Activated CD8-positive, alpha-beta memory T cell treated with anti-CD3 and anti-CD28 coated beads for 24 hours (primary cell): ENCODE data around the gene PTGDR2.
A peak's percentile ranks its signal among the peaks of the same experiment; 100 is the strongest.

Experiments used
- DNase-seq: peaks from one replicate; pipeline ENCODE4 v3.0.0-alpha.2; 2020

PTGDR2 gene

DNA sequence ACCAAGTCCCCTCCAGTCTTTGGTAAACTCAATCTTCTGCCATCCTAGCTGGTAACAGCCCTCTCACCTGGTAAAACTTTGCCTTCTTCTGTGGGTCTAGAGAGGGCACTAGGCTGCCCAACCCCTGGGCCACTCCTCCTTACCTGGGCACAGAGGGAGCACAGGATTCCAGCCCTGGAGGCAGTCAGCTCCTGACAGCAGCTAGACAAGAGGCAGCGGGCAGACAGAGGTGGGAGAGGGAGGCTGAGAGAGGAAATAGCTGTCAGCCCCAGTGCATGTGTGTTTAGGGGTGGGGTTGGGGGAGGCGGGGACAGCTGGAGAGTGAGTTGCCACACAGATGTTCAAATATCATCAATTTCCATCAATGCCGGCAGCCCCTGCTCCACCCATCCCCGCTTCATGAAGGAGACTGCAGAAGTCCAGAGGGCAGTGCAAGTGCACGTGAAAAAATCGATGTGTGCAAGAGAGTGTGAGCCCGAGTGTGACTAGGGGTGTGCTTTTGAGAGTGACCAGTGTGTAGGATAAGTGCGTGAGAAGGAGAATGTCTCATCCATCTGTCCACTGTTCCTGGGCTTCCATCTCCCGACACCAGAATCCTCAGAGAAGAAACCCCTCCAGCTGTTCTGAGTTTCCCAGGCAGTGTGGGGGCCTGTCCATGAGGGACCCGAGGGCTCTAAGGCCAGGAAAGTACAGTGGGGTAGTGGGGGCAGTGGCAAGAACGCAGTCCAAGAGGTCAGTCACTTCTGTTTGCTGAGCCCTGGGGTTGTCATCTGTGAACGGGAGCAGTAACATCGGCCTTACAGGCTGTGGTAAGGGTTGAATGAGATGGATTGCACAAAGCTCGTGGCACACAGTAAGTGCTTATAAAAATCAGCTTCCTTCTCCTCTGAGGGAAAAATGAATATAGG, at the start of gene PTGDR2:
TSS of gene PTGDR2 (minus strand) at position 225 of the 908 bp plus-strand sequence. CDS start 2,228 bp downstream, outside the sequence.
- no peak for DNase-seq

DNA sequence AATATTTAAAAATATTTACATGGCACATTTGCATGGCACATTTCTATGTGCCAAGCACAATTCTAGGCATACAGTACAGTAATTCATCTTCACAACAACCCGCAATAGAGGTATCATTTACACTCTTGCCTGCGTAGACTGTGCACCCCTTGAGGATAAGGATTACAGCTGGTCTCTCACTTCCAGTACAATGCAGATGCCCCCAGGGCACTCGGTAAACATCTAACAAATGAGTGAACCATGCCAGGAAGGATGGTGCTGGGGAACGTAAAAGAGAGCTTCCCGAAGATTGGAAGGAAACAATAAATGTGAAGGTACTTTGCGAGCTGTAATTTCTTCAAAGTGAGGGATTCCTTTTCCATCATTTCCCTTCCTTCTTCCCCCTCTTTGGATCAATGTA, 49.3 kb upstream of the PTGDR2 start:
- peak; percentile 47 for DNase-seq

DNA sequence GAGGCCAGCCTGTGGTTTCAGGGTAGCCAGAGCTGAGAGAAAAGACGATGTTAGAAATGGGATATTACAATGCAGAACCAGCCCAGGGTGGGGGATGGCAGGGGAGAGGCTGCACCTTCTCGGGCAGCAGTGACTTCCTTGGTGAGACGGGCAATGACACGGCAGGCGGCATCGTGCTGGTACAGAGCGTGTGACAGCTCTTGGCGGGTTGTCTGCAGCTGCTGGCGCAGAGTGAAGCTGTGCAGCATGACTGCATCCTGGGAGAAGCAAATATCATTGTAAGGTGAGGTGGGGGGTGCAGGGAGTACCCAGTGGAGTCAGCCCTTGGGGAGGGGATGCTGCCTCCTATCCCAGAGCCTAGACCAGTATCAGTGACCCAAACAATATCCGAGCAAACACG, 46.9 kb upstream of the PTGDR2 start:
- DNase-seq: no peak

DNA sequence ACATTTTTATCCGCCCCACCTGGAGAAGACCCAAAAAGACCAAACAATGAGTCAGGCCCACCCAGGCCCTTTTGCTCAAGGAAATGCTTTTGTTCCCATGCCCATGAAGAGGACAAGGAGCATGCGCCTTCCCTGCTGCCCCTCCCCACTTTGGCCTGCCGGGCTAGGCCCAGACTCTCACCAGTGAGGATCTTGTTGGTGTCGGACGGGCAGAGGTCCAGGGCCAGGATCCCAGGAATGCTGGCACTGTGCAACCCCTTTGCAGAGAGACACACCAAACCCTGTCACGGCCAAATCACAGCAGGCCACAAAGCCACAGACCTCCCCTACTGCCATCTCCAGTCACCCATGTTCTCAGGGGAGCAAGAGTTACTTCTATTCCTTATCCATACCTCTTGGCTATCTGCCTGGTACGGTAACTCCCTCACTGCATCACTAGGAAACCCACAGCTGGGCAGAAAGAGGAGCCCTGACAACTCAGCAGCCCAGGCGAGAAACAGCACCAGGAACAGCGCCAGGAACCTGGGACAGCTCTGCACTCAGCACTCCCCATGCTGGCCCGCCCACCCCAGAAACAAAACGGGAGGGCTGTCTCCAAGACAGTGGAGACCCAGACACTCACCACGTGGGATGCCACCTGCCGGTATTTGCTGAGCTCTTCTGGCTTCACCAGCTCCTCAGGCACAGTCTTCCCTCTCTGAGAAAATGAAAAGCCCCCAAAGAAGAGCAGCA, 45.1 kb upstream of the PTGDR2 start:
- DNase-seq: no peak

DNA sequence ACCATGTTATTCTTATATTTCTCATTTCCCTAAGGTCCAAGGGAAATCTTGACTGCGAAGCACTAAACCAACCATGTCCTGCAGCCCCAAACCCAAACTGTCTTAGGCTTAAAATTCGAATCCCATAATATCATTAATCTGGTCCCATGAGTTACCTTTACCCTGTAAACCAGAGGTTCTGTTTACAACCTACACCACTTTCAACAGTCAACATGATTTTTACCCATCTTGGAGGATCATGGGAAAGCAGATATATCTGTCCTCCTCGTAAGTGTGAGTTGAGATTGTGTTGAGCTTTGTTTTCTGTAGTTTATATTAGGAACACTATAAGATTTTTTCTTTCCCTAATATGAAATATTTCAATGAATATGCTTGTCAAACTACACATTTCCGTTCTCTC, 44.2 kb upstream of the PTGDR2 start:
- no peak for DNase-seq

DNA sequence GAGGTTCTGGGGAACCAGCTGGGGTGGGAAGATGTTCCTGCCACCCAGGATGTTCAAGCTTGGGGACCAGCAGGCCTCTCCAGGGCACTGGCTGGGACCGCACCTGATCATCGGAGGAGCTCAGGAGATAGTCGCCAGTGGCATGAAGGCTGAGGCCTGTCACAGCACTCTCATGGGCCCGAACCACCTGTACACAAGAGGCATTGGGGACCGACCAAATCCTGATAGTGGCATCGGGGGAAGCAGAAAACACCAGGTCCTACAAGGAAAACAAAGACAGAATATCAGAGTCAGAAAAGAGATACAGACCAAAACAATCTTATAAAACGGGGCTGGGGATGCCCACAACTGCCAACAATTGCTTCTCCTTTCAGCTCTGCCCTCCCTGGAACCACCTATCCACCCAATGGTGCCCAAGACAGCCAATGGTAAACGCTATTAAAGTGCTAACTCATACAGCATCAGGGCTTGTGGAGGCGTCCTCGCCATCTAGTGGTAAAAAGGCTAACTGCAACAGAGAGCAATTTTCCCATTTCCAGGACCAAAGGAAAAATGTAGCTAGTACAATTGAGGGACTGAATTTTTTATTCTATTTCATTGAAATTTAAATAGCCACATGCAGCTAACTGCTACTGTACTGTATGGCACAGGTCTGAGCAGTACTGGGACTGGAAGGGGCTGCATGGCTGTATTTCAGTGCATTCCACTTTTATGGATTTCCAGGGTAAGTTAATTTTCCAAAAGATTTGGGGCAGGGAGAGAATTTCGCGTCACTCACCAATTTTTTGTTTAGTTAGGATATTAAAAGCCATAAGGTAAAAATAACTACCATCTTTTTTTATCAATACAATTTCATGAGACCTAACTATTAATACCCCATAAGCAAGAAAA, 43.5 kb upstream of the PTGDR2 start:
- no peak for DNase-seq

DNA sequence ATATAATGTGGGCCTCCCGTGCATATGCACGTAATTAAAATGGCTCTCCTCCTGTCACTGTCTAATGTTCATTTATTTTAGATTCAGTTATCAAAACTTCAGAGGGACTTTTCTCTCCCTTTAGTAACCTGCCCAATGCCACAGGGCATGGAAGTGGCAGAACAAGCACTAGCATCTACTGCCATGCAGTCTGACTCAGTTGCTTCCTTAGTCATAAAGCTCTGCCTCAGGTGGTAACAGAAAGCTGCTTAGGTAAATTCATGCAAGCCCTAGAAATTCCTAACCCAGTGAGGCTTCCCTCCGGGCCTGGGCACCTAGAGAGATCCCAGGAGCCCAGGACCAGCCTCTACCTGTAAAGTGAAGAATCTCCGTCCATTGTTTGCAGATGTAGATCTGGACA, 41.7 kb upstream of the PTGDR2 start:
- DNase-seq: no peak

DNA sequence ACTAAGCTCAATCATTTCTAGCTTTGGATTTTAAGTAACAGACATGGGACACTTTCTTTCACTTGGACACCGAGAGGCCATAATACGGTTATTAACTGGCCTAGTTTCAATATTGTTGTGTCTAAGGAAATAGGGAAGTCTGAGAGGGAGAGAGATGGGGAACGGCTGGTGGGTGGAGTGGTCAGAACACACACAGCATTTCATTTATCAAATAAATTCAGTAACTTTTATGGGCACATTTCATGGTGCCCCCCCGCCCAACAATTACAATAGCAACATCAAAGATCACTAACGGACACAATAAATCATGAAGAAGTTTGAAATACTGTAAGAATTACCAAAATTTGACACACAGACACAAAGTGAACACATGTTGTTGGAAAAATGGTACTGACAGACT, 39.9 kb upstream of the PTGDR2 start:
- DNase-seq: no peak

DNA sequence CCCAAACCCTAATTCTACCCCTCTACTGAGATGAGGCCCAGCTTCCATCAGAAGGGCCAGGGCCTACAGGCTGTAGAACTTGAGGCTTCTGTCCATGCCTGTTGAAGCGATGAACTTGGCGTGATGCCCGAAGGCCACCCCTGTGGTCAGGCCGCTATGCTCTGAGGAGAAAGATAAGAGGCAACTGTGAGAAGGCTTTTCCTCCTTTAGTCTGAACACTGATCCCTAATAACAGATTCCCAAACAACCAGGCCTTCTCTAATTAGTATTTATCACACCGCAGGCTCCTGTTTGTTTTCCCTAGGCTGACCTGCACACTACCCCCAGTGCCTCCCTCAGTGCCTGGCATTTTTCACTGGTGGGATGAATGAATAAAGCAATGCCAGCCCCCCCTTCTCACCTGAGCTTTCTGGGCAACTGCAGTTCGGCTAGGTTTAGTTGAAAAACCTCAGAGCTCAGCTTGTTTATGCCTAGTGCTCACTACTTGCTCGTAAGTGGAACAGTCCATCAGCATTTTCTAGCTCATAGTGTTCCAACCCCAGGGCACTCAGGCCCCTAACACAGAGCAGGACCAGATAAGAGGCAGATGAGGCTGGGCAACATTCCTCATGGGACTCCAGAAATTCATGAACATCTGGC, 35.5 kb upstream of the PTGDR2 start:
- no peak for DNase-seq

DNA sequence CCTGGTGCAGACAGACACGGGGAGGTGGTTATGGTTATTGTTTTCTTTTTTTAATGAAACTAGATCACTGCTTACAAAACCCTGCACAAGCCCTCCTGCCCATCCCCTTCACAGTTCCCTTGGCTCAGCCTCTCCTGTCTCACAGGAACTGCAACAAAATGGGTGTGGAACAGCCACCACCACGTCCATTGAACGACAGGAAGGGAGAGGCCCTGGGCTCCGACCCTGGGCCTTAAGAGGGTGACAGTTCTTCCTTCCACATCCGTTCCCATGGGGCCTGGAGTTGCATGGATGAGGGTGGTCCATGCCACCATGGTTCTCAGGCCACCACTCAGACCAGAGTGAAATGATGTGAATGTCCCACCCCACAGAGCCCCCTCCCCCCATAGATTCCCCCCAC, 34.9 kb upstream of the PTGDR2 start:
- DNase-seq: no peak

DNA sequence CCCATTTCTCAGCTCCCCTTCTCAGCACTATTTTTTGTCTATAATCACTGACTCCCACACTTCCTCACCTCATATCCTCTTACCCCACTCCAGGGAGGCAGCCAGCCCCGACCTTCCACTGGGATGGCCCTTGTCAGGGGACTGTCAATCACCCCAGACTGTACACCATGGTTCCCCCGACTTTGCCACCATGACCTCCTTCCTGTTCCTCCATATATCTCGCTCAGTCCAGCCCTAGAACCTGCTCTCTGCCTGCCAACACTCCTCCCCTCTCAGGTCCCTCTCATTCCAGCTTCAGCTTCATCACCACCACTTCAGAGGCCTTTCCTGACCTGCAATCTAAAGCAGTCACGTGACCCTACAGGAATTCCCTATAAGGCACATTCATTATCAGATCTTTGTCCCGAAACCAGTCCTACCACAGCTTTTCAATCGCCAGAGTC, 34.1 kb upstream of the PTGDR2 start:
- DNase-seq: no peak

DNA sequence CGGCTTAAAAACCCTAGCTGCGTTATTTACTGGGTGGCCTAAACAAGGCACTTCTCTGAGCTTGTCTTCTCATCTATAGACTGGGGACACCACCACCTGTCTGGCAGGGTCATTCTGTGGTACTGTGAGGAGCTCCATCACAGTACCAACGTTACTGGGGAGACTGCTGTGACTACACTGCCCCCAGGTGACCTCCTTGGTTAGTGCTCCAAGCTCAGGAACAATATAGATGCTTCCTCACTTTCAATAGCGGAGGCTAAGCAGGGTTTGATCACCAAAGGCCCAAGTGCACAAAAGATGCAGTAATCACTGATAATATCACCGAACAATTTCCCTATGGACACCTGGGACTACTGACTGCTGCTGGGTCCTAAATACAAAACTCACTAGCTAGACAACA, 31.8 kb upstream of the PTGDR2 start:
- no peak for DNase-seq

DNA sequence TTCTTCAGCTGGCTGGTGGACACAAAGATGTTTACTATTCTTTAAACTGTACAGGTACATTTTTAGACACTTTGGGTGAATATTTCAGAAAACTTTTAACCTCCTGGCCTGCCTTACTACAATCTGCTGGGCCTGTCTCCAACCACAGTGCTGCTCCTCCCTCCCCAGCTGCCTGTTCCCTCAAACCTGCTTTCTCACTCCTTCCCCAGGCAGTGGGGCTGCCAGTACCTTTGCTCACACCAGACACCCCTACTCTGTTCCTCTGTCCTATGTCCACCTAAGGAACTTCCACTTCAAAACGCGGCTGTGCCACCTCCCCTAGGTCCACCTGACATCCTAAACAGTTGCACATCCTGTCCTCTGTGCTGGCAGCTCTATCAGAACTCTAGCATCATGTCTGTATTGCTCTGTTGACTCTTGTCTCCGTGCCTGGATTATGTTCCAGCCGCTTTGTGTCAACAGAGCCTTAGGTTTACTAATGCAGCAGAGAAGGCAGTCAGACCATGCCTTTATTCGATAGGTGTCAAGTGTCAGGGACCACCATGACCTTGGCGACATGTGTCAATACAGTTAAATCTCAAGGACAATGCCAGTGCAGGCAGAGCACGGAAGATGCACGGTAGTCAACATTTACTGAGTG, 25.0 kb upstream of the PTGDR2 start:
- no peak for DNase-seq

DNA sequence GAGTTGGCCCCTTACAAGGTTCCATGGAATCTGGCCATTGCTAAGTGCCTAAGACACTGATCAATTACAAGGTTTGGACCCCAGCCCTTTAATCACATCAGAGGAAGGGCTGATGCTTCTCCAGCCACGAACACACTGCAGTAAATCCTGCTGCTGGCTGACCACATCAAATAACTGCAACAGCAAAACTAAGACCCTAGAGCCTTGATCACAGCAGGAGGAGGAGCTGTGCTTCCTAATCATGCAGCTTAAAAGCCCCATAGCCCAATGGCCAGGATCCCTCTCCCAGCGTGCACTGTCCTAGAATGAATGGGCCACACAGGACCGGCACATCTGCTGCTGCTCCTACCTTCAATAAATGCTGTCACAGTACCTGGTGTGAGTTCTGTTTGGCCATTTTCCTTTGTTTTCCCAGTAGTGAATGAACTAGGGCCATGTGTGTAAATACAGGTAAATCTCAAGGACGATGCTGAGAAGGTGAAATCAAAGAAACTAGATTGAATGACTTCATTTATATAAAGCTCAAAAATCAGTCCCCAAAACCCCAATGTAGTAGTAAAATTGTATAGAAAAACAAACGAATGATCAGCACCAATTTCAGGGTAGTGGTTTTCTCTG, 24.3 kb upstream of the PTGDR2 start:
- no peak for DNase-seq

DNA sequence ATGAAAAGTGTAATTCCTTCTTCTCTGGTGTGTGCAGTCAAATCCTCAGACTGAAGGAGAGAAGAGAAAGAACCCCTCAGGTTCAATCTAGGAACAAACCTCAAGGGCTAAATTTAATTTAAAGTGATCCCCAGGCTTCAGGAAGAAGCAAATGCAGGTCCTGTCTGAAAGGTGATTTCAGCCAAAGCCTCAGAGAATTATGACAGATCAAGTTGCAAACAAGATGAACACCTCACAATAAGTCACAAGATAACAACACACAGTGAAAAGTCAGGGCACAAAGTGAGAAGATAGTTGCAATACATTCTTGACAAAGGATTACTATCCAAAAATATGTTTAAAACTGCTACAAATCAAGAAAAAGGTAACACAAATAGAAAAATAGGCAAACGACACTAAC, 23.4 kb upstream of the PTGDR2 start:
- DNase-seq: no peak

DNA sequence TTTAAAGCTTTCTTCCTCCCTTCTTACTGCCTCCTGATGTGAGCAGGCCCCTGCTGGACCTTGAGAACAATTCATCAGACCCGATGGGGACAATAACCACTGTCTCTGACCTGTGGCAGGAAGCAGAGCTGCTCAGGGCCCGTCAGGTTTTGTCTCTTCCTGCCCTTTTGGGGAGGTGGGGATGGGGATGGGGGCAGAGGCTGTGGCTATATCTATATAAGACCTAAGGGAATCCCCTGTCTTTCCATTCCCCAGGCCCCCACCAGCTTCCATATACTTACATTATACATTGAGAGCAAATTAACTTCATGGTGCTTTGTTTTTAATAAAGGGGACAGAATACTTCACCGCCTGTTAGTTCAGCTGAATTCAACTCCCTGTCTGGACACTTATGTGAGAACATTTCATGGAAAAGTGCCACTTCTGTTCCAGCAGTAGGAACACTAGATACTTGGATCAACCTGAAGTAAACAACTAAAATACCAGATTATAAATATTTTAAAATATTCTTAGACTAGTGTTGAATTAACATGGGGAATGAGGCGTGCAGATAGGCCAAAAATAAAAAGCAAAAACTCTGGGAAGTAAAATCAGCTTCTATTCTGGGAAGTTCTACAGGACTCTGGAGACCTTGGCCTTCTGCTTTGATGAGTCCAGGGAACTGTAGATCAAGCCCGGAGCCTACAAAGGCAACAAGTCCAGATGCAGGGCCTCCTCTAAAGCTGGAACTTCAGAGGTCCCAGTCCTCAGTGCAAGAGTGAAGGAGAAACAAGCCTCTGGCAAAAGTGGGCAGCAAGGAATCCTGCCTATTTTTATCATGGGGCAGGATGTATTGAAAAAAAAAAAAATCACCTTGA, 22.7 kb upstream of the PTGDR2 start:
- no peak for DNase-seq

DNA sequence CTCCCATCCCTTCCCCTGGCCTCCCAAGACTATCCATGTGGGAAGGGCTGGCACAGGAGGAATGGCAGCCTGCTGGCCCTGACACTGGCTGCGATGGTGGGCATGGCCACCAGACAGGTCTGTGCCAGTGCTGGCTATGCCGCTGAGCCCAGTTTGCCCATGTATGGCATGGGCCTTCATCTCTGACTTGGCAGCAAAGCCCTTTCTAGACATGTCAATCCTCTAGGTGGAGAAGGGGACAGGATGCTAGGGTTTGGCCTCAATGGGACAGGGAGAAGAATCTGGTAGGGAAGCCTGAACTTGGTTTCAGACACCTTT, 20.4 kb upstream of the PTGDR2 start:
- DNase-seq: no peak

DNA sequence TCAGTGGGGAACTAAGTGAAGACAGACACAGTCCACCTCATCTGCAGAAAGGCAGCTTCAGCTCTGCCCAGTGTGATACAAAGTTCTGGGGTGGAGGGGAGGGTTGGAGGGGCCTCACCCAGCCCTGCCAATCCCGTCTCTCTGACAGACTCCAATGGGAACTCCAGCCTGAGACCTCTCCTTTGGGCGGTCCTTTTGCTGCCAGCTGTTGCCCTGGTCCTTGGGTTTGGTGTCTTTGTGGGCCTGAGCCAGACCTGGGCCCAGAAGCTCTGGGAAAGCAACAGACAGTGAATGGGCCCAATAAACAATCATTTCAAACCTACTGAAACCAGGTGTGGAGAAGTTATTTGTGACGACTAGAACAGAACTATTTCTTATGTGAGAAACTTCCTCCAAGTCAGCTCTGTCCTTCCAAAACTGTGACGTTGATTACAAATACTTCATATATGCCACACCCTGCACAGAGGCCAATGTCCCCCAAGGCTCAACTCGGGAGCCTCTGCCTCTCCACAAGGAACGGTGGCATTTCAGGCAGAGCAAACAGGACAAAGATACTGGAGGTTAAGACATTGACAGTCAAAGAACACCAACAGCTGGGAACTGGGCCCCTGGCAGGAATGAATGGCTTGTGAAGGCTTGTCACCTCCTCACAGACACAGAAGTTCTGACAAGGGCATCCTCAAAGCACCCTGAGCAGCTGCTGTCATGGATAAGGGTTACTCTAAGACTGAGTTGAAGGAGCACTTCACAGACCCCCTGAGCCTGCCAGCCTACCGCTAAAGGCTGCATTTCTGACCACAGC, 19.8 kb upstream of the PTGDR2 start:
- DNase-seq: no peak

DNA sequence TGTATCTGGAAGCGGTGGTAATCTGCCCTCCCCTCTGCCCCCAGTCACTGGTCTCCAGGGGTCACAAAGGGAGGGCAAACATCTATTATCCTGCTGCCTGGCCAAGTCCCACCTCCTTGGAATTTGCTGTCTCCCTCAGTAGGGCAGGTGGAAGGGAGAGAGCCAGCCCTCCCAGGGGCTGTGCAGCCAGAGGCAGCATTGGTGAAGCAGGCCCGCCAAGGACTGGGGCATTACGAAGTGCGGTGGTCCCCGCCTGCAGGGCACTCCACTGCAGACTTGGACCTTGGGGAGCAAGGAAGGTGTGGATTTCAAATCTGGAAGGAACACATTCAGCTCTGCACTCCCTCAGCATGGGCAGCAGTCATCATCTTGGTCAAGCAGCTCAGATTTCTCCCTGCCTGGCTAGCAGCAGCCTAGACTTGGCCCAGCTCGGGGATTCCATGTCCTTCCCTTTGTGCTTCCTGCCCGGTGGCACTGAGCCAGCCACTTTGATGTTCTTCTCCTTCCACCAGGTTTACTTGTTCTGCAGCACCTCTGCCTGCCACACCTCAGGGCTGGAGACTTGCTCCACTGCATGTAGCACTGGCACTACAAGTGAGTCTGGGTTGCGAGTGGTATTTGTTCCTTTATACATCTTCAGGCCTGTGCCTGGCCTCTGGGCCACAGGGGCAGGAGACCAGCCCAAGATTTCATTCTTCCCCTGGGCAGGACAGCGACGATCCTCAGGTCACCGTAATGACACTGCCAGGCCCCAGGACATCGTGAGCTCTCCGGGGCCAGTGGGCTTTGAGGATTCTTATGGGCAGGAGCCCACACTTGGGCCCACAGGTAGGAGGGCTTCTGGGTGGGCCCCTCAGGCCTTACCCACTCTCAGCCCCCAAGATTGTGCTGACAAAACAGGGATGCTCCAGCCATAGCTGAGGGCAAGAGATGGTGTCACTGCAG, 18.9 kb upstream of the PTGDR2 start:
- DNase-seq: peak; percentile 51
